ENCODE data around the gene IL12RB1.

DNA sequence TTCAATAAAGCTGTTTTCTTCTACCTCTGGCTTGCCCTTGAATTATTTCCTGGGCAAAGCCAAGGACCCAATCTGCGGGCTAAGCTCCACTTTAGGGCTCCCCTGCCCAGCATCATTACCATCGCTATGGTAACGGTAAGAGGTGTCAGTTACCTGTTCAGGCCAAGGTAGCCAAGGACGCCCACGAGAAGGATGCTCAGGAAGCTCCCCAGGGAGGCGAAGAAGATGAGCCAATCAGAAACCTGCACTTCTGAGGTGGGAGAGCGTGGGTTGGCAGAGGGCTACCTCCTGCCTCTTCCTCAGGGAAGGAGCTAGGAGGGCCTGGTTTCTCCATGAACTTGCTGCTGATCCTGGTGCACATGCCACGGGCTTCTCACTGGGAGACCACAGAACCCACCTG is 24.7 kb downstream of the IL12RB1 start:
- no peak for TF ChIP-seq CTCF (IDR thresholded peaks at IDR 0.05)
- no peak for TF ChIP-seq EP300 (IDR thresholded peaks at IDR 0.05)
